Tibial nerve (tissue), 4 donors: Measurements from ENCODE around the gene RASSF7. TPM values are rescaled to one million over a fixed set of nuclear protein-coding genes. Genes with fewer than 3 reads are reported as not detected.

Experiments used
- DNase-seq, 2 donors: peaks; one replicate each; pipeline ENCODE4 v3.0.0-alpha.2; 2019; ENCODE audit warnings: low spot score in 2 of 2
- H3K27ac ChIP-seq, 4 donors: fragments of 200-600 bp; sonication (generic) in 3 of 4; one replicate each; pipeline ENCODE4 v1.5.1; 2017 to 2019; ENCODE audit warnings: mild to moderate bottlenecking in 1 of 4
- H3K27me3 ChIP-seq, 2 donors: fragments of 200-600 bp; sonication (generic) in 1 of 2; one replicate each; pipeline versions ENCODE4 v1.5.1 to v1.6.0; 2017 to 2019
- H3K36me3 ChIP-seq, 3 donors: fragments of 200-600 bp; sonication (generic); one replicate each; pipeline ENCODE4 v1.5.1; 2018 to 2019
- H3K4me1 ChIP-seq, 4 donors: fragments of 200-600 bp; sonication (generic) in 3 of 4; one replicate each; pipeline ENCODE4 v1.5.1; 2017 to 2019
- H3K4me3 ChIP-seq, 4 donors: fragments of 200-600 bp; sonication (generic) in 3 of 4; one replicate each; pipeline ENCODE4 v1.5.1; 2017 to 2019; ENCODE audit warnings: mild to moderate bottlenecking in 1 of 4, moderate library complexity in 1 of 4
- H3K9me3 ChIP-seq, 4 donors: fragments of 200-600 bp; sonication (generic) in 3 of 4; one replicate each; pipeline ENCODE4 v1.5.1; 2017 to 2019
- CTCF ChIP-seq, 5 experiments: fragments of 200-600 bp in 3 of 5; fragments of 450-650 bp in 2 of 5; sonication (generic) in 3 of 5; IDR thresholded peaks; one replicate each; pipeline ENCODE4 v1.5.1; 2016 to 2019; ENCODE audit warnings: antibody characterized with exemption in 5 of 5, mild to moderate bottlenecking in 3 of 5, moderate library complexity in 2 of 5
- EP300 ChIP-seq, 2 donors: sonication (generic); formaldehyde crosslinking; IDR thresholded peaks; one replicate each; pipeline ENCODE4 v1.6.1; 2017; ENCODE audit warnings: antibody characterized with exemption in 2 of 2, mild to moderate bottlenecking in 1 of 2
- POLR2A ChIP-seq, 2 donors: fragments of 450-650 bp; IDR thresholded peaks; one replicate each; pipeline ENCODE4 v1.6.1; 2017; ENCODE audit warnings: antibody characterized with exemption in 2 of 2, mild to moderate bottlenecking in 2 of 2, moderate library complexity in 2 of 2
- WGBS, 2 donors: methylation state at CpG; one replicate each; pipeline ENCODE4 v1.1.5; 2018; 5-methylcytosine and 5-hydroxymethylcytosine counted together
- total RNA-seq, 4 donors: library from RNA; depleted of rRNA; stranded (reverse); fragments of >200 nt; gene quantifications; one replicate each; pipeline ENCODE4 v1.1.0, GENCODE V29; 2016

The RASSF7 gene
- total RNA-seq, 4 donors from 2014 or later = 21.0 to 25.6 (median 23.1) TPM

GRCh38 chr11:605286-606129 lies 44.7 kb downstream of the RASSF7 start:
- 92 to 96% methylated on average over 27 to 33 of the region's 33 CpGs for whole genome bisulfite sequencing, 2 donors
- H3K9me3 ChIP-seq = no peaks in the 10 kb centered on the region
- TF ChIP-seq CTCF (IDR thresholded peaks at IDR 0.05) = no peak
- no peak for TF ChIP-seq EP300 (IDR thresholded peaks at IDR 0.05)
- TF ChIP-seq POLR2A (IDR thresholded peaks at IDR 0.05) = no peak
- peak overlapping the region in 2 of 4 donors; percentile 3 to 63 for H3K27ac ChIP-seq
- peaks cover 4 to 100% (median 53%) of the 10 kb centered on the region in 3 donors for H3K36me3 ChIP-seq
- no peak for DNase-seq
- H3K27me3 ChIP-seq = no peaks in the 10 kb centered on the region
- H3K4me3 ChIP-seq = no peak overlapping the region
- no peaks in the 10 kb centered on the region for H3K4me1 ChIP-seq

- TF ChIP-seq CTCF (IDR thresholded peaks at IDR 0.05) = no peak
- no peak for TF ChIP-seq EP300 (IDR thresholded peaks at IDR 0.05)
- TF ChIP-seq POLR2A (IDR thresholded peaks at IDR 0.05) = no peak
- peaks cover 4 to 100% (median 59%) of the 10 kb centered on the region in 3 donors for H3K36me3 ChIP-seq
- no peaks in the 10 kb centered on the region for H3K4me1 ChIP-seq
- no peak for DNase-seq
- H3K27me3 ChIP-seq = no peaks in the 10 kb centered on the region
- no peak overlapping the region for H3K4me3 ChIP-seq
- no peaks in the 10 kb centered on the region for H3K9me3 ChIP-seq
- peak overlapping the region in 2 of 4 donors; percentile 3 to 63 for H3K27ac ChIP-seq
- 58 to 69% methylated on average over 16 to 18 of the region's 19 CpGs for WGBS, 2 donors
Measured at GRCh38 chr11:606245-606644, 45.5 kb downstream of the RASSF7 start.

- no peaks in the 10 kb centered on the region for H3K27me3 ChIP-seq
- H3K27ac ChIP-seq = peak overlapping the region in 1 of 4 donors; percentile 63
- TF ChIP-seq EP300 (IDR thresholded peaks at IDR 0.05) = no peak
- TF ChIP-seq POLR2A (IDR thresholded peaks at IDR 0.05) = no peak
- TF ChIP-seq CTCF (IDR thresholded peaks at IDR 0.05) = no peak
- no peak overlapping the region for H3K4me3 ChIP-seq
- H3K36me3 ChIP-seq = peaks cover 4 to 100% (median 56%) of the 10 kb centered on the region in 3 donors
- no peak for DNase-seq
- no peaks in the 10 kb centered on the region for H3K4me1 ChIP-seq
- 86 to 89% methylated on average over 1 to 27 of the region's 35 CpGs for WGBS, 2 donors
- no peaks in the 10 kb centered on the region for H3K9me3 ChIP-seq
Measured at GRCh38 chr11:607020-607780, 46.4 kb downstream of the RASSF7 start.

GRCh38 chr11:607971-608659 lies 47.3 kb downstream of the RASSF7 start:
- H3K9me3 ChIP-seq = no peaks in the 10 kb centered on the region
- TF ChIP-seq POLR2A (IDR thresholded peaks at IDR 0.05) = no peak
- TF ChIP-seq CTCF (IDR thresholded peaks at IDR 0.05) = no peak
- no peak for TF ChIP-seq EP300 (IDR thresholded peaks at IDR 0.05)
- no peak for DNase-seq
- WGBS, 2 donors = 83 to 85% methylated on average over 31 to 40 of the region's 45 CpGs
- no peak overlapping the region for H3K27ac ChIP-seq
- no peak overlapping the region for H3K4me3 ChIP-seq
- peaks cover 0 to 5% (median 0%) of the 10 kb centered on the region in 4 donors for H3K4me1 ChIP-seq
- peaks cover 4 to 100% (median 56%) of the 10 kb centered on the region in 3 donors for H3K36me3 ChIP-seq
- H3K27me3 ChIP-seq = no peaks in the 10 kb centered on the region
